ENCODE results near the gene BCAM. TPM values are rescaled to one million over a fixed set of nuclear protein-coding genes. Genes with fewer than 3 reads are reported as not detected.
"Not testable (repeated sequence)": the region's sequence is repeated elsewhere in the genome, so short reads cannot be mapped to it uniquely, and the experiment has no call there.

Gene BCAM
- total and polyA plus RNA-seq, 2 donors (not counting 3 experiments of a cell fraction or from before 2014, with no cell fraction given) = 23.9 to 28.5 TPM

- H3K4me1 ChIP-seq (ENCODE audit: control insufficient read depth, extremely low read depth, insufficient read depth, low read length) = peaks cover 14% of the 10 kb centered on the region
- no peak overlapping the region for H3K4me2 ChIP-seq (ENCODE audit: insufficient read depth, low read length)
- dilution Hi-C loops (cut with MboI; ENCODE audit: extremely low pct_ligation_motif_present, low sequenced_read_pairs) = no loop called here
- no peak for TF ChIP-seq GATA2 (IDR thresholded peaks at IDR 0.05; ENCODE audit: insufficient read depth, insufficient read length, low read depth, low read length)
- no peak for TF ChIP-seq EZH2 (IDR thresholded peaks at IDR 0.05; ENCODE audit: borderline replicate concordance, low read depth, low read length, severe bottlenecking)
- TF ChIP-seq MYC (IDR thresholded peaks at IDR 0.05; ENCODE audit: low read depth, low read length) = no peak
- TF ChIP-seq POLR2A (IDR thresholded peaks at IDR 0.05; ENCODE audit: low read depth, low read length) = no peak
- no peaks in the 10 kb centered on the region for H3K9me3 ChIP-seq (replicated peaks; ENCODE audit: control insufficient read depth, insufficient read depth, low read length)
- peaks cover 0 to 8% of the 10 kb centered on the region in 2 experiments for H3K36me3 ChIP-seq (ENCODE audit: control insufficient read depth in 2 of 2, extremely low read depth in 1 of 2, insufficient read depth in 2 of 2, low read length in 2 of 2)
- no peaks in the 10 kb centered on the region for H3K27me3 ChIP-seq (ENCODE audit: control insufficient read depth in 2 of 2, insufficient read depth in 2 of 2, low read length in 2 of 2)
- ChIA-PET POLR2A (no interaction called here), CTCF (interaction anchor here (1.0 to 1.6 kb wide), 2 partner anchors 10 to 13 kb away, joined by 3 read pairs; no protein-coding TSS in a partner anchor)
- H3K4me3 ChIP-seq (replicated peaks in 1 of 3; ENCODE audit: insufficient read depth in 1 of 3, low read depth in 1 of 3, low read length in 3 of 3) = no peak overlapping the region
- H3K79me2 ChIP-seq (ENCODE audit: control insufficient read depth, insufficient read depth, low read length) = peaks cover 85% of the 10 kb centered on the region
- intact Hi-C loops (cut with micrococcal nuclease) = no loop called here
- no peak overlapping the region for H2AFZ ChIP-seq (ENCODE audit: low read depth, low read length)
- no peaks in the 10 kb centered on the region for H3K9me1 ChIP-seq (replicated peaks; ENCODE audit: control insufficient read depth, extremely low read depth, insufficient read depth, low read length)
- H3K27ac ChIP-seq (ENCODE audit: insufficient read depth, low read depth, low read length) = no peak overlapping the region
- no peak for FAIRE-seq
- H3K9ac ChIP-seq (replicated peaks; ENCODE audit: extremely low read depth, insufficient read depth, low read length) = no peak overlapping the region
- no TSS peak for BruUV-seq (replicated peaks)
- DNase-seq (ENCODE audit: low read depth, low spot score) = no peak
- H4K20me1 ChIP-seq (replicated peaks; ENCODE audit: control insufficient read depth, extremely low read depth, insufficient read depth, low read length) = no peaks in the 10 kb centered on the region
These were observed 48.9 kb downstream of the BCAM start for GRCh38 chr19:44857837-44858236.

- H3K9ac ChIP-seq (replicated peaks; ENCODE audit: extremely low read depth, insufficient read depth, low read length); CTCF ChIA-PET; H3K4me2 ChIP-seq (ENCODE audit: insufficient read depth, low read length); H3K9me1 ChIP-seq (replicated peaks; ENCODE audit: control insufficient read depth, extremely low read depth, insufficient read depth, low read length); H3K4me3 ChIP-seq (replicated peaks in 1 of 3; ENCODE audit: insufficient read depth in 1 of 3, low read depth in 1 of 3, low read length in 3 of 3); H3K4me1 ChIP-seq (ENCODE audit: control insufficient read depth, extremely low read depth, insufficient read depth, low read length); dilution Hi-C loops (cut with MboI; ENCODE audit: extremely low pct_ligation_motif_present, low sequenced_read_pairs); POLR2A ChIA-PET; H4K20me1 ChIP-seq (replicated peaks; ENCODE audit: control insufficient read depth, extremely low read depth, insufficient read depth, low read length); H3K9me3 ChIP-seq (replicated peaks; ENCODE audit: control insufficient read depth, insufficient read depth, low read length); BruUV-seq (replicated peaks); intact Hi-C loops (cut with micrococcal nuclease); H2AFZ ChIP-seq (ENCODE audit: low read depth, low read length); H3K27ac ChIP-seq (ENCODE audit: insufficient read depth, low read depth, low read length); H3K27me3 ChIP-seq (ENCODE audit: control insufficient read depth in 2 of 2, insufficient read depth in 2 of 2, low read length in 2 of 2); DNase-seq (ENCODE audit: low read depth, low spot score): not testable (repeated sequence)
- FAIRE-seq = peak; percentile 31
- H3K36me3 ChIP-seq (ENCODE audit: control insufficient read depth in 2 of 2, extremely low read depth in 1 of 2, insufficient read depth in 2 of 2, low read length in 2 of 2) = peaks cover 4 to 15% of the 10 kb centered on the region in 2 experiments
- H3K79me2 ChIP-seq (ENCODE audit: control insufficient read depth, insufficient read depth, low read length) = peaks cover 69% of the 10 kb centered on the region
These were observed 52.7 kb downstream of the BCAM start for GRCh38 chr19:44861576-44861975.

Measured in endothelial cell of umbilical vein (primary cell).